OCI-LY3 (cell line): Measurements from ENCODE around the gene RFNG.

ENCODE experiments used
- EZH2phosphoT487 ChIP-seq: fragments of 200-600 bp; shearing (Covaris generic); IDR thresholded peaks from 2 replicates; pipeline ENCODE4 v1.6.1; 2018; ENCODE audit warnings: antibody characterized with exemption, mixed run types, low read depth
- TF ChIP-seq, protein P1 (sequence below): fragments of 200-600, 300-600 bp; sonication (generic); IDR thresholded peaks from 2 replicates; pipeline ENCODE4 v1.5.1; 2014; ENCODE audit warnings: antibody characterized with exemption, low read length, low read depth

DNA sequence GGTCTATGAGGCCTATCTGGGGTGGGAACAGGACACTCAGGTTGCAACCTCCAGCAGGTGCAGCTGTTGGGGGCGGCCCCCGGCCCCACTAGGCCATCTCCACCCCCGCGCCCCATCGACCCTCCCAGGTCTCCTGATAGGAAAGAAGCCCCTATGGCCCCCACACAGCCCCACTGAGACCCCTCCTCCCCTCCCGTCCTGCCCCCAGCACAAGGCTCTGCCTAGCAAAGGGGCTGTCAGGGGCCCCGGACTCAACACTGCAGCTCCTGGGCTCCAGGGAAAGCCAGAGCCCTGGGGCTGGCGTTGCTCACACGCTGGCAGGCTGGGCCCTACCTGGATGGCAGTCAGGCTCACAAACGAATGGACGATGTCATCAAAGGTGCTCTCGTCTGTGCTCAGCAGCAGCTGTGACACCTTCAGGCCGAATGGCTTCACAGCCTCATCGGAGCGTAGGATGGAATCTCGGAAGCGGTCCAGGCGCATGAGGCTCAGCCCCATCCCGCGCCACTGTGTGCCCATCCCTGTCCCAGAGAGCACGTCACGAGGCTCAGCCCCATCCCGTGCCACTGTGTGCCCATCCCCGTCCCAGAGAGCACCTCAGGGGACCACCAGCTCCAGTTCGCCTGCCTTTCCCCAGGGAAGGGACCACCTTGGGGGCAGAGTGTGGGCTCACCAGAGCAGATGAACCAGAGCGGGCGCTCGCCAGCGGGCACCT, 39.1 kb upstream of the RFNG start:
- no peak for TF ChIP-seq EZH2phosphoT487
- TF ChIP-seq, protein P1, sequence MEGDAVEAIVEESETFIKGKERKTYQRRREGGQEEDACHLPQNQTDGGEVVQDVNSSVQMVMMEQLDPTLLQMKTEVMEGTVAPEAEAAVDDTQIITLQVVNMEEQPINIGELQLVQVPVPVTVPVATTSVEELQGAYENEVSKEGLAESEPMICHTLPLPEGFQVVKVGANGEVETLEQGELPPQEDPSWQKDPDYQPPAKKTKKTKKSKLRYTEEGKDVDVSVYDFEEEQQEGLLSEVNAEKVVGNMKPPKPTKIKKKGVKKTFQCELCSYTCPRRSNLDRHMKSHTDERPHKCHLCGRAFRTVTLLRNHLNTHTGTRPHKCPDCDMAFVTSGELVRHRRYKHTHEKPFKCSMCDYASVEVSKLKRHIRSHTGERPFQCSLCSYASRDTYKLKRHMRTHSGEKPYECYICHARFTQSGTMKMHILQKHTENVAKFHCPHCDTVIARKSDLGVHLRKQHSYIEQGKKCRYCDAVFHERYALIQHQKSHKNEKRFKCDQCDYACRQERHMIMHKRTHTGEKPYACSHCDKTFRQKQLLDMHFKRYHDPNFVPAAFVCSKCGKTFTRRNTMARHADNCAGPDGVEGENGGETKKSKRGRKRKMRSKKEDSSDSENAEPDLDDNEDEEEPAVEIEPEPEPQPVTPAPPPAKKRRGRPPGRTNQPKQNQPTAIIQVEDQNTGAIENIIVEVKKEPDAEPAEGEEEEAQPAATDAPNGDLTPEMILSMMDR: no peak
